Neural progenitor cell (in vitro differentiated cells): ENCODE data around the gene JAZF1.

Experiments
- CTCF ChIP-seq: fragments of 200-600 bp; sonication (generic); IDR thresholded peaks from 2 replicates; pipeline ENCODE4 v1.5.1; 2017; ENCODE audit warnings: antibody characterized with exemption, mild to moderate bottlenecking
- EZH2 ChIP-seq: fragments of 200-600 bp; sonication (generic); IDR thresholded peaks from 2 replicates; pipeline ENCODE4 v1.6.1; 2017; ENCODE audit warnings: antibody characterized with exemption, mild to moderate bottlenecking, moderate library complexity
- EZH2phosphoT487 ChIP-seq: fragments of 200-600 bp; sonication (generic); IDR thresholded peaks from 2 replicates; pipeline ENCODE4 v1.6.1; 2017; ENCODE audit warnings: antibody characterized with exemption

GRCh38 chr7:28072876-28073514 is 107.6 kb downstream of the JAZF1 start:
- TF ChIP-seq EZH2 (no peak), CTCF (no peak), EZH2phosphoT487 (no peak)
